ENCODE measurements around the gene BUB1. TPM values are rescaled to one million over a fixed set of nuclear protein-coding genes. Genes with fewer than 3 reads are reported as not detected.
"Not testable (repeated sequence)": the region's sequence is repeated elsewhere in the genome, so short reads cannot be mapped to it uniquely, and the experiment has no call there.

BUB1 gene
- total RNA-seq, 4 donors from 2014 or later, result 0.40 to 2.3 (median 1.0) TPM; not detected in 1

DNA sequence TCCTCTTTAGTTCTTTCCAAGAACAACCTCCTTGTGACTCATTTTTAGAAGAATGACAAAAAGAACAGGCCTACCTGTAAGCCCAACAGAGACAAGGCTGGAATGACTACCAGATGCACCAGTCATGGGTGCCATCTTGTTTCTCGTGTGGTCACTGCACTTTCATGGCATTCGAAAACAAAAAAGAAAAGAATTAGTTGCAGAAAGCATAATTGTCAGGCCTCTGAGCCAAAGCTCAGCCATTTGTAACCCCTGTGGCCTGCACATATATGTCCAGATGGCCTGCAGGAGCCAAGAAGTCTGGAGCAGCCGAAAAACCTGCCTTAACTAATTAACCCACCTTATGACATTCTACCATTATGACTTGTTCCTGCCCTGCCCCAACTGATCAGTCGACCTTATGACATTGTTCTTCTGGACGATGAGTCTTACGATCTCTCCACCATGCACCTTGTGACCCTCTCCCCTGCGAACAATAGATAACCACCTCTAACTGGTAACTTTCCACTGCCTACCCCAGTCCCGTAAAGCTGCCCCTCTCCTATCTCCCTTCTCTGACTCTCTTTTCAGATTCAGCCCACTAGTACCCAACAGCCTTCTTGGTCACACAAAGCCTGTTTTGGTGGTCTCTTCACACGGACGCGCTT is 13.9 kb upstream of the BUB1 start:
- Histone ChIP-seq H3K27me3 (peaks cover 8% of the 10 kb centered on the region), H3K36me3 (no peaks in the 10 kb centered on the region), H3K9me3 (peaks cover 0 to 6% (median 0%) of the 10 kb centered on the region in 3 donors), H3K4me1 (no peaks in the 10 kb centered on the region), H3K27ac (no peak overlapping the region), H3K4me3 (no peak overlapping the region)
- no peak for ATAC-seq
- TF ChIP-seq, protein P1, sequence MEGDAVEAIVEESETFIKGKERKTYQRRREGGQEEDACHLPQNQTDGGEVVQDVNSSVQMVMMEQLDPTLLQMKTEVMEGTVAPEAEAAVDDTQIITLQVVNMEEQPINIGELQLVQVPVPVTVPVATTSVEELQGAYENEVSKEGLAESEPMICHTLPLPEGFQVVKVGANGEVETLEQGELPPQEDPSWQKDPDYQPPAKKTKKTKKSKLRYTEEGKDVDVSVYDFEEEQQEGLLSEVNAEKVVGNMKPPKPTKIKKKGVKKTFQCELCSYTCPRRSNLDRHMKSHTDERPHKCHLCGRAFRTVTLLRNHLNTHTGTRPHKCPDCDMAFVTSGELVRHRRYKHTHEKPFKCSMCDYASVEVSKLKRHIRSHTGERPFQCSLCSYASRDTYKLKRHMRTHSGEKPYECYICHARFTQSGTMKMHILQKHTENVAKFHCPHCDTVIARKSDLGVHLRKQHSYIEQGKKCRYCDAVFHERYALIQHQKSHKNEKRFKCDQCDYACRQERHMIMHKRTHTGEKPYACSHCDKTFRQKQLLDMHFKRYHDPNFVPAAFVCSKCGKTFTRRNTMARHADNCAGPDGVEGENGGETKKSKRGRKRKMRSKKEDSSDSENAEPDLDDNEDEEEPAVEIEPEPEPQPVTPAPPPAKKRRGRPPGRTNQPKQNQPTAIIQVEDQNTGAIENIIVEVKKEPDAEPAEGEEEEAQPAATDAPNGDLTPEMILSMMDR (IDR thresholded peaks at IDR 0.05), result no peak
- no peak for TF ChIP-seq POLR2AphosphoS5 (IDR thresholded peaks at IDR 0.05)
- TF ChIP-seq EP300 (IDR thresholded peaks at IDR 0.05), result no peak
- no peak for TF ChIP-seq POLR2A (IDR thresholded peaks at IDR 0.05)
- WGBS, 2 donors (ENCODE audit: low coverage in 1 of 2), result 91 to 93% methylated on average over 5 to 11 of the region's 11 CpGs

DNA sequence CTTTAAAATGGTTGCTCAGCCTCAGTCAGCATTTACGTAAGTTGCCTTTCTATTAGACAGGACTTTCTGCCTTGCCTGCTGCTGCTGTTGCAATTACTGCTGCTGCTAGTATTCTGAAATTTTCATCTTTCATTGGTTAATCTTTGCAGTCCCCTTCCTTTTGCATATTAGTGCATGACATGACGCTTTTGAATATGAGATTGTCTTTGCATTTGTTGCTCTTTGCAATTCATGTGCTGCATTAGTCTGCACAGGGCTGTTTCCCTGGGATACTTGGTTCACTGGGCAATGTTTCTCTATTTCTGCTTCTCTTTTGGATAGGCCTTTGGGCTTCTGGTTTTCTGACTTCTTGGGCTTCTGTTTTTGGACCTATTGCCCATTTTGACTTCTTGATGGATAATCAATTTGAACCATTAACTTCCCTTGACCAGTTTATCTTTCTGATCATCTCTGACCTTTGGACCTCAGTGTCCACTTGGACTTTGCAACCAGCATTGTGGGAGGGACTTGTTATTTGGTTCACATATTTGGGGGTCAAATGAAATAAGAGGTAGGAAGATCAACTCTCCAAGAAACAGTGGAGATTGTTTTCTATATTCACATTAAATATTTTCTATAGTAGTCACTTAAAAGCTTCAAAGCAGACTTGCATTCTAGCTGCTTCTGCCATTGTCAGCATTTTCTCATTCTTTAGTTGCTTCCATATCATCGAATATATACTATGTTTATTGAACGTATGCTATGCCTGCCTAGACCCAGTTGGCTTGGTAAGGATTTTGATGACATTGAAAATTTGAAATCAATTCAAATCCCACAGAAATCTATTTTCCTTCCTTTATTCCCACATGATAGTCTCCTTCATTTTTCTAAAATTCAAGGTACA is 12.5 kb upstream of the BUB1 start:
- TF ChIP-seq, protein P1 (IDR thresholded peaks at IDR 0.05), result no peak
- TF ChIP-seq POLR2A (IDR thresholded peaks at IDR 0.05), result no peak
- no peak for ATAC-seq
- no peak overlapping the region for H3K4me3 ChIP-seq

DNA sequence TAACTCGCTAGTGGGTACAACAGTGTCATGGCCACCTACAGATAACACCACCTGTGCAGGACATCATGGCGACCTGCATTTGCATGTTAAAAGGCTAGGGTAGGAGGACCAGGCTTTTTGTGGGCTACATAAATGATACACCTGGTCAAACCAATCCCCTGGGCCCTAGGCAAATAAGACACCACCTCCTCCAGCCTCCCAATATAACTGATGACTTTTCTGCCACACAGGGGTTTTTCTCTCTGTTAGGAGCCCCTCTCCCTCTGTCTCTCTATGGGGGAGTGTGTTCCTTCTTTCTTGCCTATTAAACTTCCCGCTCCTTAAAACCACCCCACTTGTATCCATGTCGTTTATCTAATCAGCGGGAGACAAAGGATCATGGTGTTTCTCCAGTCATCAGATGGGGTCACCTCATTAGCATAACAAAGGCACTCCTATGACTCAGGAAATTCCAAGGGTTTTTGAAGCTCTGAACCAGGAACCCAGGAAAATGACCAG is 10.8 kb upstream of the BUB1 start:
- Histone ChIP-seq H3K27ac (no peak overlapping the region), H3K9me3 (peaks cover 0 to 6% (median 0%) of the 10 kb centered on the region in 3 donors), H3K27me3 (peaks cover 8% of the 10 kb centered on the region), H3K36me3 (no peaks in the 10 kb centered on the region), H3K4me1 (no peaks in the 10 kb centered on the region), H3K4me3 (no peak overlapping the region)
- no peak for ATAC-seq
- TF ChIP-seq, protein P1 (IDR thresholded peaks at IDR 0.05), result no peak
- TF ChIP-seq EP300 (IDR thresholded peaks at IDR 0.05) (no peak), POLR2AphosphoS5 (IDR thresholded peaks at IDR 0.05) (no peak), POLR2A (IDR thresholded peaks at IDR 0.05) (no peak)
- 47 to 60% methylated on average over 3 to 4 of the region's 5 CpGs for WGBS, 2 donors (ENCODE audit: low coverage in 1 of 2)

More for the DNA sequence above, 12.5 kb upstream of the BUB1 start:
- Histone ChIP-seq H3K36me3 (no peaks in the 10 kb centered on the region), H3K27ac (no peak overlapping the region), H3K4me1 (no peaks in the 10 kb centered on the region), H3K27me3 (peaks cover 8% of the 10 kb centered on the region), H3K9me3 (peaks cover 0 to 6% (median 0%) of the 10 kb centered on the region in 3 donors)
- WGBS, 2 donors (ENCODE audit: low coverage in 1 of 2), result 83 to 92% methylated on average over 3 to 4 of the region's 4 CpGs

DNA sequence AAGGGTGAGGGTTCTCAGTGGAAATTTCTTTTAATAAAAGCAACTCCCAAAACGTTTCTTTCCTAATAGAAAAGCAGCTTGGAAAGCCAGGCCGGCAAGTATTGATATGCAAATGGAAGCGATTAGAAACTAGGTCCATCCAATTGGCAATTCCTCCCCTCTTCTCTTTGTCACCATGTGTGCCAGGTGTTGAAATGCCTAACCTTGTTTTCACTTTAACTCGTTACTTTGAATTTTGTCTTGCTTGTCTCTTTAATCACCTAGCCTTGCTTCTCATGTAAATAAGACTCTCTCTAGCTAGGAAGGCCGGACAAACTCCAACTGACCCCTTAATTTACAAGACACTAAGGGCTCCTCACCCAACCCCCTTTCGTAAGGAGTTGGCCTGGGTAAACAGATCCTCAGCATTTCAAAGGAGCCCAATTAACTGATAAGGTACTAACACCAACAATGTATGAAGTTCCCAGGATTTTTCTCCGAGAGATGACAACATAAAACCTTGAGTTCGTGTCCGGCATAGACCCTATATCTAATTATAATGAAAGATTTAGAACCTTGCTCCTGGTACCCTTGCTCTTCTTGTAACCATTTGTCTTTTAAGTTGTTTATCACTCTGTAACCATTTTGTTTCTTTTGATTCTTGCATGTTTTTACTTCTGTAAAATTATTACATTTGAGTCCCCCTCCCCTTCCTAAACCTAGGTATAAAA is 10.1 kb upstream of the BUB1 start:
- WGBS, 2 donors (ENCODE audit: low coverage in 1 of 2), result 42 to 58% methylated on average over 7 to 9 of the region's 9 CpGs
- not testable (repeated sequence) for H3K27ac ChIP-seq, H3K9me3 ChIP-seq, H3K27me3 ChIP-seq, H3K36me3 ChIP-seq, H3K4me1 ChIP-seq, H3K4me3 ChIP-seq, ATAC-seq

DNA sequence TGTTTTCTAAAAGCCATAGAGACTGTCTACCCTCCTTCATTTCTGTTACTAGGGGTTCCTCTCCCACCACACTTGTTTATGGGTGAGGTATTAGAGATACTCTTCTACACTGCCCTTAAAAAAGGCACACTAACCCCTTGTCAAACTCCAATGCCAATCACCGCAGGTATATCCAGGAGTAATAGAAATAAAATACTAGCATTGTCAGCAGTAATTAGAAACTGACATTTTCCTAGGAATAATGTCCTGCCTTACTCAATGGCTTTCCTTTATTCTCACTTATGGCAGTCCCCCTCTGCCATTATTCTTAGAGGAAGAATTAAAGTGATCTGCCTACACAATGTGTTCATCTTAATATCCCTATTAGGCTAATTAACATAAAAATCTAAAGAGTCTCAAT is 5.0 kb upstream of the BUB1 start:
- H3K36me3 ChIP-seq, result no peaks in the 10 kb centered on the region
- no peaks in the 10 kb centered on the region for H3K27me3 ChIP-seq
- no peak overlapping the region for H3K27ac ChIP-seq
- peaks cover 0 to 15% (median 8%) of the 10 kb centered on the region in 3 donors for H3K4me1 ChIP-seq
- peaks cover 0 to 6% (median 0%) of the 10 kb centered on the region in 3 donors for H3K9me3 ChIP-seq
- ATAC-seq, result no peak
- no peak overlapping the region for H3K4me3 ChIP-seq
- 100% methylated on average over 1 of the region's 1 CpG for WGBS, 2 donors (ENCODE audit: low coverage in 1 of 2)
- TF ChIP-seq POLR2A (IDR thresholded peaks at IDR 0.05), result no peak
- TF ChIP-seq POLR2AphosphoS5 (IDR thresholded peaks at IDR 0.05), result no peak
- TF ChIP-seq, protein P1 (IDR thresholded peaks at IDR 0.05), result no peak
- TF ChIP-seq EP300 (IDR thresholded peaks at IDR 0.05), result no peak

Measured in gastroesophageal sphincter (tissue), 4 donors.